Osteocyte (in vitro differentiated cells): ENCODE results near the gene PCDHA11. TPM values are rescaled to one million over a fixed set of nuclear protein-coding genes. Genes with fewer than 3 reads are reported as not detected.
"Not testable (repeated sequence)": the region's sequence is repeated elsewhere in the genome, so short reads cannot be mapped to it uniquely, and the experiment has no call there.

Experiments
- DNase-seq: peaks from one replicate; pipeline ENCODE4 v3.0.0; 2021; ENCODE audit warnings: mixed read lengths; ENCODE audit not compliant: unreplicated experiment; ENCODE audit errors: extremely low spot score
- H3K27ac Mint-ChIP-seq: one replicate; pipeline ENCODE4 v1.8.0; 2021; ENCODE audit warnings: mild to moderate bottlenecking, mixed read lengths; ENCODE audit not compliant: unreplicated experiment
- H3K27me3 Mint-ChIP-seq: one replicate; pipeline ENCODE4 v1.8.0; 2021; ENCODE audit warnings: mixed read lengths; ENCODE audit not compliant: unreplicated experiment
- H3K36me3 Mint-ChIP-seq: one replicate; pipeline ENCODE4 v1.8.0; 2021; ENCODE audit warnings: mixed read lengths; ENCODE audit not compliant: unreplicated experiment
- H3K4me1 Mint-ChIP-seq: one replicate; pipeline ENCODE4 v1.8.0; 2021; ENCODE audit warnings: mixed read lengths; ENCODE audit not compliant: unreplicated experiment
- H3K4me3 Mint-ChIP-seq: one replicate; pipeline ENCODE4 v1.8.0; 2021; ENCODE audit warnings: mild to moderate bottlenecking, moderate library complexity, mixed read lengths; ENCODE audit not compliant: unreplicated experiment
- H3K9me3 Mint-ChIP-seq: one replicate; pipeline ENCODE4 v1.8.0; 2021; ENCODE audit warnings: mixed read lengths; ENCODE audit not compliant: unreplicated experiment
- CTCF ChIP-seq: fragments of 200-600 bp; sonication (generic); IDR thresholded peaks from 2 replicates; pipeline ENCODE4 v1.5.0; 2021; ENCODE audit warnings: antibody characterized with exemption, mild to moderate bottlenecking, moderate library complexity
- long read RNA-seq: library from polyadenylated mRNA; unstranded; transcript quantifications from one replicate; pipeline ENCODE4 v2.0.0, GENCODE V29; 2021
- total RNA-seq: library from RNA; stranded (reverse); gene quantifications from 2 replicates; pipeline ENCODE4 v1.2.1, GENCODE V29; 2021

PCDHA11 gene
- 7.2 and 8.2 TPM in 2 replicates for total RNA-seq
- long read RNA-seq, partial matches to known transcripts, result 0 of 5 reads
- long read RNA-seq, other reads (novel, unspliced or antisense), result 2 of 5 reads

GRCh38 chr5:140868721-140869554 is at the start of gene PCDHA11:
Gene PCDHA11, plus strand, starts transcription at chr5:140868957. Its CDS starts 147 bp downstream, at chr5:140869104.
- peaks cover 8% of the 10 kb centered on the region for H3K36me3 Mint-ChIP-seq
- DNase-seq, result peak; percentile 78
- H3K27me3 Mint-ChIP-seq, result no peaks in the 10 kb centered on the region
- peak within 1 kb of the TSS; percentile 67 for H3K27ac Mint-ChIP-seq
- peaks cover 4% of the 10 kb centered on the region for H3K4me1 Mint-ChIP-seq
- H3K4me3 Mint-ChIP-seq, result peak within 1 kb of the TSS; percentile 80
- peak; percentile 63 for TF ChIP-seq CTCF
- H3K9me3 Mint-ChIP-seq, result peaks cover 4% of the 10 kb centered on the region

- Mint-ChIP-seq H3K4me3 (no peak within 1 kb of the TSS), H3K27ac (no peak within 1 kb of the TSS), H3K36me3 (peaks cover 8% of the 10 kb centered on the region)
These were observed 47.1 kb upstream of the PCDHA11 start, which contains the start of gene PCDHA5 for GRCh38 chr5:140821375-140822280. Gene PCDHA5, plus strand, starts transcription at chr5:140821613.

GRCh38 chr5:140822281-140822629 is 46.5 kb upstream of the PCDHA11 start:
- no peak for DNase-seq
- TF ChIP-seq CTCF, result no peak
- peaks cover 8% of the 10 kb centered on the region for H3K36me3 Mint-ChIP-seq
- H3K4me3 Mint-ChIP-seq, result no peak overlapping the region
- H3K27me3 Mint-ChIP-seq, result no peaks in the 10 kb centered on the region
- H3K4me1 Mint-ChIP-seq, result peaks cover 2% of the 10 kb centered on the region
- no peaks in the 10 kb centered on the region for H3K9me3 Mint-ChIP-seq
- no peak overlapping the region for H3K27ac Mint-ChIP-seq

More at GRCh38 chr5:140821375-140822280, 47.1 kb upstream of the PCDHA11 start, which contains the start of gene PCDHA5:
- TF ChIP-seq CTCF, result no peak
- Mint-ChIP-seq H3K4me1 (no peaks in the 10 kb centered on the region), H3K27me3 (no peaks in the 10 kb centered on the region), H3K9me3 (no peaks in the 10 kb centered on the region)
- no peak for DNase-seq

- H3K27me3 Mint-ChIP-seq, H3K4me3 Mint-ChIP-seq, H3K27ac Mint-ChIP-seq, H3K36me3 Mint-ChIP-seq, H3K9me3 Mint-ChIP-seq, DNase-seq, H3K4me1 Mint-ChIP-seq: not testable (repeated sequence)
These were observed 45.8 kb upstream of the PCDHA11 start for GRCh38 chr5:140822969-140823368.

GRCh38 chr5:140823475-140823874 is 45.3 kb upstream of the PCDHA11 start:
- TF ChIP-seq CTCF, result no peak
- no peak overlapping the region for H3K27ac Mint-ChIP-seq
- DNase-seq, result no peak
- no peaks in the 10 kb centered on the region for H3K9me3 Mint-ChIP-seq
- no peak overlapping the region for H3K4me3 Mint-ChIP-seq
- H3K27me3 Mint-ChIP-seq, result no peaks in the 10 kb centered on the region
- peaks cover 12% of the 10 kb centered on the region for H3K36me3 Mint-ChIP-seq
- H3K4me1 Mint-ChIP-seq, result peaks cover 5% of the 10 kb centered on the region
